Trophoblast cell (in vitro differentiated cells and primary cell): ENCODE data around the gene ANKRD12.
A peak's percentile ranks its signal among the peaks of the same experiment; 100 is the strongest.

ENCODE experiments used
- DNase-seq, 2 donors: peaks; one replicate each; pipeline ENCODE4 v3.0.0-alpha.2; 2016
- H2AFZ ChIP-seq: 2 replicates; pipeline ENCODE4 v1.6.1; 2013; ENCODE audit warnings: low read length, moderate library complexity, mild to moderate bottlenecking; ENCODE audit not compliant: insufficient read depth, poor library complexity
- H2AK5ac ChIP-seq: 2 replicates; pipeline ENCODE4 v1.6.1; 2013; ENCODE audit warnings: mild to moderate bottlenecking, low read length
- H2BK120ac ChIP-seq: 2 replicates; pipeline ENCODE4 v1.6.1; 2013; ENCODE audit warnings: low read length, mild to moderate bottlenecking, moderate library complexity; ENCODE audit not compliant: insufficient read depth, poor library complexity
- H2BK12ac ChIP-seq: 2 replicates; pipeline ENCODE4 v1.6.1; 2013; ENCODE audit warnings: mild to moderate bottlenecking, low read length, moderate library complexity
- H2BK5ac ChIP-seq: 2 replicates; pipeline ENCODE4 v1.6.1; 2013; ENCODE audit warnings: low read length, low read depth, moderate library complexity, mild to moderate bottlenecking; ENCODE audit not compliant: poor library complexity
- H3K14ac ChIP-seq: 2 replicates; pipeline ENCODE4 v1.6.1; 2013; ENCODE audit warnings: mild to moderate bottlenecking, low read length
- H3K18ac ChIP-seq: 2 replicates; pipeline ENCODE4 v1.6.1; 2013; ENCODE audit warnings: mild to moderate bottlenecking, low read length
- H3K23ac ChIP-seq: 2 replicates; pipeline ENCODE4 v1.6.1; 2013; ENCODE audit warnings: low read length
- H3K27ac ChIP-seq: 2 replicates; pipeline ENCODE4 v1.5.1; 2013; ENCODE audit warnings: low read depth, mild to moderate bottlenecking, inconsistent platforms, low read length, moderate library complexity
- H3K27me3 ChIP-seq: 2 replicates; pipeline ENCODE4 v1.6.1; 2013; ENCODE audit warnings: inconsistent platforms, mild to moderate bottlenecking, low read length, moderate library complexity; ENCODE audit not compliant: insufficient read depth
- H3K36me3 ChIP-seq, 2 experiments: 1 replicate in 1 of 2; 2 replicates in 1 of 2; pipeline ENCODE4 v1.6.1; 2013; ENCODE audit warnings: low read length in 2 of 2, mild to moderate bottlenecking in 2 of 2, moderate library complexity in 1 of 2; ENCODE audit not compliant: insufficient read depth in 2 of 2, control insufficient read depth in 1 of 2
- H3K4ac ChIP-seq: 2 replicates; pipeline ENCODE4 v1.6.1; 2013; ENCODE audit warnings: low read depth, mild to moderate bottlenecking, low read length, moderate library complexity
- H3K4me1 ChIP-seq, 2 experiments: 1 replicate in 1 of 2; 2 replicates in 1 of 2; pipeline ENCODE4 v1.6.1; 2013; ENCODE audit warnings: low read length in 2 of 2, mild to moderate bottlenecking in 2 of 2, moderate library complexity in 1 of 2; ENCODE audit not compliant: insufficient read depth in 2 of 2, control insufficient read depth in 1 of 2
- H3K4me2 ChIP-seq: 2 replicates; pipeline ENCODE4 v1.6.1; 2013; ENCODE audit warnings: inconsistent platforms, mild to moderate bottlenecking, low read length, moderate library complexity
- H3K4me3 ChIP-seq: 2 replicates; pipeline ENCODE4 v1.5.1; 2013; ENCODE audit warnings: mild to moderate bottlenecking, low read depth, low read length, inconsistent platforms
- H3K79me1 ChIP-seq: one replicate; pipeline ENCODE4 v1.6.1; 2013; ENCODE audit warnings: low read length
- H3K79me2 ChIP-seq: 2 replicates; pipeline ENCODE4 v1.6.1; 2013; ENCODE audit warnings: low read length, mild to moderate bottlenecking; ENCODE audit not compliant: control insufficient read depth, insufficient read depth, poor library complexity
- H3K9ac ChIP-seq: 2 replicates; pipeline ENCODE4 v1.6.1; 2013; ENCODE audit warnings: mild to moderate bottlenecking, low read length
- H3K9me3 ChIP-seq: 2 replicates; pipeline ENCODE4 v1.6.1; 2013; ENCODE audit warnings: low read depth, mild to moderate bottlenecking, control low read depth, inconsistent platforms, low read length; ENCODE audit not compliant: insufficient read depth
- H4K12ac ChIP-seq: 2 replicates; pipeline ENCODE4 v1.6.1; 2013; ENCODE audit warnings: low read depth, mild to moderate bottlenecking, low read length, moderate library complexity
- H4K8ac ChIP-seq: 2 replicates; pipeline ENCODE4 v1.6.1; 2013; ENCODE audit warnings: low read depth, mild to moderate bottlenecking, low read length, moderate library complexity
- H4K91ac ChIP-seq: one replicate; pipeline ENCODE4 v1.6.1; 2013; ENCODE audit warnings: low read depth, mild to moderate bottlenecking, low read length, moderate library complexity
- WGBS: extraction: QIAGEN DNeasy Blood & Tissue Kit; methylation state at CpG from one replicate; pipeline ENCODE4 v1.1.7; 2013; ENCODE audit warnings: missing lambda C conversion rate; ENCODE audit not compliant: insufficient read length, insufficient coverage; ENCODE audit errors: extremely low coverage; 5-methylcytosine and 5-hydroxymethylcytosine counted together

ANKRD12 gene

DNA sequence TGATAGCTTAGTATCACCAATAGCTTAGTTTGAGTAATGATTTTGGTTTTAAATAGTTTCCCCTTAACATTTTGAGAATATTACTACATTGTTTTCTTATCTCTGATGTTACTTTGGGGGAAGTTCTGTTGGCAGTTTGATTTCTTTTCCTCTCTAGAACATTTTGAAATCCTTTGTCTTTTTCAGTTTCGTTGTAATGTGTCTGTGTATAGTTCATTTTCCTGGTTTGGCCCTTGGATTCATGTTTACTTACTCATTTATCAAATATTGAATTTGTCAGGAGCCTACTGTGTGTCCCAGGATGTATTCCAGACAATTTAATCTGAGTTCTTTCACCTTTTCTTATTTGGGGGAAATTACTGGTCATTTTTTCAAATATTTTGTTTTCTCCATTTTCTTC is 16.7 kb downstream of the ANKRD12 start:
- Histone ChIP-seq H2BK120ac (no peak overlapping the region), H2AK5ac (no peak overlapping the region), H3K4me2 (no peak overlapping the region), H3K4me1 (no peaks in the 10 kb centered on the region), H2AFZ (no peak overlapping the region), H4K8ac (no peak overlapping the region), H4K12ac (no peak overlapping the region), H3K18ac (no peak overlapping the region), H3K27ac (no peak overlapping the region), H3K23ac (no peak overlapping the region), H3K4me3 (no peak overlapping the region), H3K27me3 (no peaks in the 10 kb centered on the region), H4K91ac (no peak overlapping the region), H3K4ac (no peak overlapping the region), H3K36me3 (no peaks in the 10 kb centered on the region), H3K79me2 (no peaks in the 10 kb centered on the region), H3K14ac (no peak overlapping the region), H2BK5ac (no peak overlapping the region), H2BK12ac (no peak overlapping the region), H3K79me1 (no peaks in the 10 kb centered on the region), H3K9ac (no peak overlapping the region), H3K9me3 (no peaks in the 10 kb centered on the region)
- no CpG with 5 or more reads among the region's 1 CpG for WGBS
- DNase-seq, result no peak

GRCh38 chr18:9156604-9157249 is 20.1 kb downstream of the ANKRD12 start:
- H4K12ac ChIP-seq, result no peak overlapping the region
- no peak overlapping the region for H4K8ac ChIP-seq
- no peak overlapping the region for H4K91ac ChIP-seq
- H3K4me2 ChIP-seq, result no peak overlapping the region
- no peak for DNase-seq
- H3K79me1 ChIP-seq, result no peaks in the 10 kb centered on the region
- H2BK5ac ChIP-seq, result no peak overlapping the region
- no peaks in the 10 kb centered on the region for H3K36me3 ChIP-seq
- H3K4me1 ChIP-seq, result no peaks in the 10 kb centered on the region
- H2BK120ac ChIP-seq, result no peak overlapping the region
- no peak overlapping the region for H3K4ac ChIP-seq
- H3K27ac ChIP-seq, result no peak overlapping the region
- WGBS, result no CpG with 5 or more reads among the region's 4 CpGs
- H3K27me3 ChIP-seq, result no peaks in the 10 kb centered on the region
- H3K79me2 ChIP-seq, result no peaks in the 10 kb centered on the region
- no peaks in the 10 kb centered on the region for H3K9me3 ChIP-seq
- no peak overlapping the region for H3K4me3 ChIP-seq
- H3K18ac ChIP-seq, result no peak overlapping the region
- no peak overlapping the region for H2AK5ac ChIP-seq
- no peak overlapping the region for H2AFZ ChIP-seq
- no peak overlapping the region for H3K14ac ChIP-seq
- H2BK12ac ChIP-seq, result no peak overlapping the region
- H3K9ac ChIP-seq, result no peak overlapping the region
- H3K23ac ChIP-seq, result no peak overlapping the region

GRCh38 chr18:9157806-9158205 is 21.2 kb downstream of the ANKRD12 start:
- Histone ChIP-seq H2BK5ac (no peak overlapping the region), H3K4me2 (no peak overlapping the region), H2AFZ (no peak overlapping the region), H4K91ac (no peak overlapping the region), H3K14ac (no peak overlapping the region), H3K79me2 (no peaks in the 10 kb centered on the region), H3K23ac (no peak overlapping the region), H3K4me1 (no peaks in the 10 kb centered on the region), H3K9ac (no peak overlapping the region), H3K9me3 (no peaks in the 10 kb centered on the region), H2AK5ac (no peak overlapping the region), H3K79me1 (no peaks in the 10 kb centered on the region), H3K36me3 (no peaks in the 10 kb centered on the region), H3K4me3 (no peak overlapping the region), H2BK12ac (no peak overlapping the region), H2BK120ac (no peak overlapping the region), H4K12ac (no peak overlapping the region), H4K8ac (no peak overlapping the region), H3K18ac (no peak overlapping the region), H3K4ac (no peak overlapping the region), H3K27me3 (no peaks in the 10 kb centered on the region), H3K27ac (no peak overlapping the region)
- DNase-seq, result no peak
- no CpG with 5 or more reads among the region's 2 CpGs for WGBS

- Histone ChIP-seq H4K8ac (no peak overlapping the region), H2AFZ (no peak overlapping the region), H3K23ac (no peak overlapping the region), H2BK120ac (no peak overlapping the region), H3K14ac (no peak overlapping the region), H3K4me2 (no peak overlapping the region), H3K79me2 (no peaks in the 10 kb centered on the region), H3K27ac (no peak overlapping the region), H3K9ac (no peak overlapping the region), H3K18ac (peak overlapping the region; percentile 40), H2BK5ac (no peak overlapping the region), H2AK5ac (no peak overlapping the region), H3K36me3 (no peaks in the 10 kb centered on the region), H4K12ac (no peak overlapping the region), H2BK12ac (no peak overlapping the region), H3K4me3 (no peak overlapping the region), H3K9me3 (no peaks in the 10 kb centered on the region), H3K4ac (no peak overlapping the region), H3K4me1 (no peaks in the 10 kb centered on the region), H3K27me3 (no peaks in the 10 kb centered on the region), H4K91ac (no peak overlapping the region), H3K79me1 (no peaks in the 10 kb centered on the region)
- no CpG with 5 or more reads among the region's 4 CpGs for WGBS
- no peak for DNase-seq
Observed at GRCh38 chr18:9160014-9160413, 23.4 kb downstream of the ANKRD12 start.
